HPDE6-E6E7 (cell line): ENCODE data around the gene HRK.
"Not testable (repeated sequence)": the region's sequence is repeated elsewhere in the genome, so short reads cannot be mapped to it uniquely, and the experiment has no call there.

Experiments used
- DNase-seq: peaks from one replicate; pipeline ENCODE4 v3.0.0; 2011; ENCODE audit warnings: missing footprints; ENCODE audit errors: extremely low spot score

Gene HRK

GRCh38 chr12:116818948-116819832 lies 62.1 kb downstream of the HRK start:
- peak; percentile 88 for DNase-seq

GRCh38 chr12:116818341-116818856 lies 62.8 kb downstream of the HRK start:
- no peak for DNase-seq

- not testable (repeated sequence) for DNase-seq
Measured at GRCh38 chr12:116814766-116815165, 66.5 kb downstream of the HRK start.

GRCh38 chr12:116813271-116814041 lies 67.8 kb downstream of the HRK start:
- peak; percentile 81 for DNase-seq

GRCh38 chr12:116812238-116812637 lies 69.0 kb downstream of the HRK start:
- no peak for DNase-seq

- no peak for DNase-seq
Measured at GRCh38 chr12:116808113-116809105, 72.8 kb downstream of the HRK start.

GRCh38 chr12:116807546-116807945 lies 73.7 kb downstream of the HRK start:
- no peak for DNase-seq

GRCh38 chr12:116806845-116807440 lies 74.3 kb downstream of the HRK start:
- no peak for DNase-seq
